GM19193 (cell line): Measurements from ENCODE around the gene MPP1.

Source experiments
- POLR2A ChIP-seq: IDR thresholded peaks from 4 replicates; pipeline ENCODE4 v1.6.1; 2011; ENCODE audit not compliant: insufficient read depth, insufficient read length; ENCODE audit errors: extremely low read depth

Gene MPP1

DNA sequence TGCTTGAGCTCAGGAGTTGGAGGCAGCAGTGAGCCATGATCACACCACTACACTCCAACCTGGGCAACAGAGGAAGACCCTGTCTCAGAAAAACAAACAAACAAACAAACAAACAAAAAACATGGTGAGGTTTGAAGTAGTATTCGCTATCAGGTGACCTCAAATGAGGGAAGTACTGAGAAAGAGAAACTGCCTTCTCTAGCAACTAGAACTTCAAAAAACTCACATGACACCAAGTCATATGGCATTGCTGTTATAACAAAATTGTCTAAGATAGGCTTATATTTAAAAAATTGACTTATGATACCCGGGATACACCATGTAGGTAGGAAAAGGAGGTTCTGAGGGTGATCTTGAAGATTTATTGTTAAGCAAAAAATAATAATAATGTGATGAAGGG, 10.3 kb downstream of the MPP1 start:
- no peak for TF ChIP-seq POLR2A

DNA sequence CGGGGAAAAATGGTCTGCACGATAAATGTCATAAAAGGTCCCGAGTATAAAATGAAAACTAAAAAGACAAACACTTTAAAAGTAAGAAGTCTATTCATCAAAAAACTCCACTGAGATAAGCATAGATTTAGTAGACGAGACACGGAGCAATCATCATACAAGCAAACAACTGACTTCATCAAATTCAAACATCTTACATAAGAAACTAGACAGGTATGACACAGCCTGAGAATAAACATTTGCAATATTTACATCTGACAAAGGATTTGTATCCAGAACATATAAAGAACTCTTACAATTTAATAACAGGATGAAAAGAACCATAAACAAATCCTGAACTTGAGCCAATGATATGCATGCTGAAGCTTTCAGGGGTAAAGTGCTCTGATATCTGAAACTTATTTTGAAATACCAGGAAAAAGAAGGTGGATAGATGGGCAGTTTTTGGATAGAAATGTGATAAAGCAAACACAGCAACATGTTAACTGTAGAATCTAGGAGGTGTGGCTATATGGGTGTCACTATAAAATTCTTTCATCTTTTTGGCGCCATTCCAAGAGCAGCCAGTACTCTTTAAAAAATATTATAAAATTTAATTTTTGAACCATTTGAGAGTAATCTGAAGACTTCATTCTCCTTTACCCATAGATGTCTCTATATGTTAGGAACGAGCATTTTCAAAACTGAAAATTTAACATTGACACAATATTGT, 12.0 kb downstream of the MPP1 start:
- no peak for TF ChIP-seq POLR2A

GRCh38 chrX:154791939-154792338, 13.3 kb downstream of the MPP1 start:
- no peak for TF ChIP-seq POLR2A

- no peak for TF ChIP-seq POLR2A
Observed at GRCh38 chrX:154791467-154791866, 13.8 kb downstream of the MPP1 start.

GRCh38 chrX:154785716-154786115, 19.6 kb downstream of the MPP1 start:
- no peak for TF ChIP-seq POLR2A

GRCh38 chrX:154784149-154784995, 20.9 kb downstream of the MPP1 start:
- no peak for TF ChIP-seq POLR2A

GRCh38 chrX:154780968-154781367, 24.3 kb downstream of the MPP1 start:
- no peak for TF ChIP-seq POLR2A

DNA sequence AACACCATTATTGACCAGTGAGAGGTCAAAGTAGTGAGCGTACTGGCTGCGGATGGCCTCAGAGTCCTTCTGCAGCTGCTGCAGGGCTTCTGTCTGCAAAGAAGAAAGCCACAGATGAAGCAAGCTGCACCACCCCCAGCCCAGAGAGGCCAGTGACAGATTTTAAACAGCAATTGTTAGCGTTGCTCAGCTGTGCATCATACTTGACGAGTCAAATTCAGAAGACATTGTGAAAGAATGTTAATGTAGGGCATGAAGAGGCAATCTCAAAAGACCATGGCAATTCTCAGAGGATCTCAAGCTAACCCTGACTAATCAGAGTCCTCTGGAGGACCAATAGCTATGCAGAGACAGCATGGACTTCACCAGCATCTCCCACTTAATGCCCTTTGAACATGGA, 26.0 kb downstream of the MPP1 start:
- no peak for TF ChIP-seq POLR2A

DNA sequence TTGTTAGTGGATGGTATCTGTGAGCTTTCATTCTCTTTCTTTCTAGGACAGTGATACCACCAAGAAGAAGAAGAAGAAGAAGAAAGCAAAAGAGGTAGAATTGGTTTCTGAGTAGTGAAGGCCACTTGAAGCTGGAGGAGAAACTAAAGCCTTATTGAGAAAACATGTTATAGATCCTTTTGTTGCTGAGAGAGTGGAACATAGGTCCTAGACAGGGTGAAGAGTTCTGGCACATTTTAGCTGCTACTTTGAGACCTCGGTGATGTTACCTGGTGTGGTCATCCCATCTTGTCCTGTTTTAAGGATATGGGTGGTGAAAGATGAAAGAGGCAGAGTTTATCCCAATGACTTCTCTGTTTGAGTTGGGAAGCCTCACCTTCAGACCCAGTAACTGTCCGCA, 28.5 kb downstream of the MPP1 start:
- no peak for TF ChIP-seq POLR2A

DNA sequence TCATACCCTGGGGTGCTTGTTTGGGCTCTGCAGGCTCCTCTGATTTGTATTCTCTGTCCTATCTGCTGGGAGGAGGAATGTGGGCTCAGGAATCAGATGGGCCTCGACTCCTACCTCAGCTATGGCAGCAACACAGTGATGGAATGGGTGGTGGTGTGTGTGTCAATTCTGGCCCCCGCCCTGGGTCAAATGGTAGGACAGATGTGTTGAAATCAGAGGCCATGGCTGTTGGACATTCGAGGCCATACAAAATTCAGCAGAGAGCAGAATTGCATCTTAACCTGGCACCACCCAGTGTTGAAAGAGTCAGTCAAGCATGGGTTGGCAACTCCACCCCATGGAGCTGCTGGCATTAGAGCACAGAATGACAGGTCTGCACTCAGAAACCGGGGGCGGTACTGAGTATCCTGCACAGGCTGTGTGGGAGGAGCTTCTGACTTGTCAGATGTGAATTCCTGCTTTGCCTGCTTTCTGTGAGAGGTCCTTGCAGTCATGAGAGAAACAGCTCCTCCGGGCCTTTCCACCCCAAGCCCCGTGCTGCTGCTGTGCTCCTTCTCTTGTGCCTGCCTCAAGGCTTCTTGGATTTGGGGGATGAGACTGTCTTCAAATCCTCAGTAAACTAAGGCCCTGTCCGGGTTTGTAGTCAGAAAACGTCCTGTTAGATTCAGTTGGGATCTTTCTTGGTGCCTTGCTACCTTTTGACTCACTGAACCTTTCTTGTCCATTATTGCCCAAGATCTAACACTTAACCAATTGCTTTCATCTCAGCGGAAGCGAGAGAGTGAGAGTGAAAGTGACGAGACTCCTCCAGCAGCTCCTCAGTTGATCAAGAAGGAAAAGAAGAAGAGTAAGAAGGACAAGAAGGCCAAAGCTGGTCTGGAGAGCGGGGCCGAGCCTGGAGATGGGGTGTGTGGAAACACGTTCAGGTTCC, 29.6 kb downstream of the MPP1 start:
- peak; percentile 21 for TF ChIP-seq POLR2A

- no peak for TF ChIP-seq POLR2A
Observed at GRCh38 chrX:154774622-154775021, 30.7 kb downstream of the MPP1 start.

GRCh38 chrX:154762537-154763296, 42.6 kb downstream of the MPP1 start, which contains the start of gene DKC1:
DKC1 (plus strand) TSS chrX:154762864; CDS start chrX:154762966, 102 bp downstream.
- peak; percentile 57 for TF ChIP-seq POLR2A

DNA sequence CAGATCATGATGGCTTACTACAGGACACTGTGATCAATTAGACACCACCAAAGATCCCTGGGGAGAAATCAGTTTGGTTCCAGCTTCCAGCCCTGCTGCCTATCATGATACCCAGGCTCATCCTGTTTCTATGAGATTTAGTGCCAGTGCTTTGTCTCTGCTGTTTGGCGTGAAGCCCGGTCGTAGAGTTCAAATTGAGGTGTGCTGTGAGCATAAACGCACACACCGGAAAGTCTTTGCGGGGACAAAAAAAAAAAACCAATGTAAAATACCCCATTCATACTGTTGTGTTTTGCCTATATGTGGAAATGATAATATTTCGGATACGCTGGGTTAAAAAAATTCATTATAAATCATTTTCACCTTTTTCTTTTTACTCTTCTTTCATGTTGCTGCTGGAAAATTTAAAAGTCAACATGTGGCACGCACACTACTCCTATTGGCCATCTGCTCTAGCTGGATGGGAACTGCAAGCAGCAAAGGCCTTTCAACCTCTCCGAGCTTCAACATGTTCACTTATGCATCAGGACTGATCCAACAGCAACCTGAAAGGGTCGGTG, 43.2 kb downstream of the MPP1 start:
- TF ChIP-seq POLR2A: no peak

DNA sequence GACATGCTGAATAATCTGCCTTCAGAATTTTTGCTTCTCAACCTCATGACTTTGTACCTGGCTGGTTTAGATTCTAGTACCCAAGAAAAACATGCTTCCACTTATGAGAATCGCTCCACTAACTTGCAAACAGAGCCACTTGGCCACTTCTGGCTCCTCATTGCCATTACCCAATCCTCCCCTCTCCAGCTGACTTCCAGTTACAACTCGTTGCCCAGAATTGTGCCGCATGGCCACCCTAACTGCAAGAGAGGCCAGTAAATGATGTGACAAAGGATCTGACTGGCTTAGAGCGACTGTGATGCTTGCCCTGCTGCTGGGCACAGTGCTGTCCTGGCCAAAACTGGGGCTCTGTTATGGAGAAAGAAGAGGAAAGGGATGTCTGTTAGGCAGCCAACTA, 46.6 kb downstream of the MPP1 start:
- no peak for TF ChIP-seq POLR2A
